Neural cell (in vitro differentiated cells): Measurements from ENCODE around the gene ADAM10. TPM values are rescaled to one million over a fixed set of nuclear protein-coding genes. Genes with fewer than 3 reads are reported as not detected.

Experiments used
- H2AFZ ChIP-seq: fragments of 200-600, 300-800 bp; sonication (generic), shearing (Covaris generic); 2 replicates; pipeline ENCODE4 v1.6.0; 2014; ENCODE audit warnings: low read depth, mild to moderate bottlenecking, antibody characterized with exemption, low read length, moderate library complexity
- H3F3A ChIP-seq: fragments of 200-600 bp; shearing (Covaris generic); 2 replicates; pipeline ENCODE4 v1.6.1; 2016; ENCODE audit warnings: mild to moderate bottlenecking, moderate library complexity, mixed read lengths, antibody characterized with exemption, low read length; ENCODE audit not compliant: insufficient read depth, poor library complexity, severe bottlenecking
- H3K27ac ChIP-seq: fragments of 200-600, 300-800 bp; sonication (generic), shearing (Covaris generic); 2 replicates; pipeline ENCODE4 v1.5.1; 2014; ENCODE audit warnings: mild to moderate bottlenecking, low read length, moderate library complexity
- H3K27me3 ChIP-seq: fragments of 300-800, 200-600 bp; sonication (generic), shearing (Covaris generic); 2 replicates; pipeline ENCODE4 v1.6.0; 2014; ENCODE audit warnings: mild to moderate bottlenecking, low read depth, low read length, moderate library complexity; ENCODE audit not compliant: insufficient read depth
- H3K36me3 ChIP-seq: fragments of 300-800, 200-600 bp; sonication (generic), shearing (Covaris generic); 2 replicates; pipeline ENCODE4 v1.5.1; 2014; ENCODE audit warnings: mild to moderate bottlenecking, antibody characterized with exemption, low read length, moderate library complexity; ENCODE audit not compliant: insufficient read depth
- H3K4me2 ChIP-seq: fragments of 300-800, 200-600 bp; sonication (generic), shearing (Covaris generic); 2 replicates; pipeline ENCODE4 v1.6.0; 2014; ENCODE audit warnings: mild to moderate bottlenecking, low read length
- H3K4me3 ChIP-seq: fragments of 300-800, 200-600 bp; sonication (generic), shearing (Covaris generic); 2 replicates; pipeline ENCODE4 v1.5.1; 2014; ENCODE audit warnings: mild to moderate bottlenecking, low read length, moderate library complexity
- H3K79me2 ChIP-seq: fragments of 200-600 bp; shearing (Covaris generic); replicated peaks from 2 replicates; pipeline ENCODE4 v1.6.0; 2014; ENCODE audit warnings: mild to moderate bottlenecking, low read length, moderate library complexity; ENCODE audit not compliant: insufficient read depth
- H3K9ac ChIP-seq: fragments of 300-800, 200-600 bp; sonication (generic), shearing (Covaris generic); 2 replicates; pipeline ENCODE4 v1.6.1; 2016; ENCODE audit warnings: mild to moderate bottlenecking, low read length, mixed read lengths
- H3K9me2 ChIP-seq: fragments of 200-600 bp; shearing (Covaris generic); 2 replicates; pipeline ENCODE4 v1.6.1; 2016; ENCODE audit warnings: mild to moderate bottlenecking, low read length, mixed read lengths; ENCODE audit not compliant: insufficient read depth
- H3K9me3 ChIP-seq: fragments of 200-600, 300-800 bp; sonication (generic), shearing (Covaris generic); 2 replicates; pipeline ENCODE4 v1.6.1; 2016; ENCODE audit warnings: mild to moderate bottlenecking, mixed run types, low read length, moderate library complexity, mixed read lengths
- H4K20me1 ChIP-seq: fragments of 200-600 bp; shearing (Covaris generic); 2 replicates; pipeline ENCODE4 v1.6.1; 2016; ENCODE audit warnings: mild to moderate bottlenecking, mixed run types; ENCODE audit not compliant: insufficient read depth
- EP300 ChIP-seq: fragments of 450-650 bp; conservative IDR thresholded peaks from 2 replicates; pipeline ENCODE4 v1.6.1; 2014; ENCODE audit warnings: antibody characterized with exemption, mild to moderate bottlenecking, moderate library complexity; ENCODE audit not compliant: poor library complexity, severe bottlenecking
- EZH2 ChIP-seq: fragments of 200-600, 300-800 bp; shearing (Covaris generic), sonication (generic); IDR thresholded peaks from 2 replicates; pipeline ENCODE4 v1.6.1; 2014; ENCODE audit warnings: antibody characterized with exemption, low read length, borderline replicate concordance, mild to moderate bottlenecking; ENCODE audit not compliant: insufficient read depth, poor library complexity, severe bottlenecking
- MXI1 ChIP-seq: fragments of 450-650 bp; conservative IDR thresholded peaks from 2 replicates; pipeline ENCODE4 v1.6.1; 2014; ENCODE audit warnings: antibody characterized with exemption, mild to moderate bottlenecking; ENCODE audit not compliant: poor library complexity, severe bottlenecking
- POLR2AphosphoS5 ChIP-seq: IDR thresholded peaks from 2 replicates; pipeline ENCODE4 v1.6.1; 2012
- RAD21 ChIP-seq: fragments of 450-650 bp; conservative IDR thresholded peaks from 2 replicates; pipeline ENCODE4 v1.6.1; 2014; ENCODE audit warnings: antibody characterized with exemption, mild to moderate bottlenecking, moderate library complexity
- SMC3 ChIP-seq: fragments of 450-650 bp; conservative IDR thresholded peaks from 2 replicates; pipeline ENCODE4 v1.6.1; 2014; ENCODE audit warnings: antibody characterized with exemption, mild to moderate bottlenecking, moderate library complexity; ENCODE audit not compliant: poor library complexity
- TAF1 ChIP-seq: IDR thresholded peaks from 2 replicates; pipeline ENCODE4 v1.6.1; 2012; ENCODE audit warnings: low read depth
- polyA plus RNA-seq: library from polyadenylated mRNA; depleted of rRNA; stranded (reverse); fragments of >200 nt; gene quantifications from 2 replicates; pipeline ENCODE4 v1.2.3, GENCODE V29; 2014
- small RNA-seq, 3 experiments: library from RNA; depleted of rRNA; stranded (forward); fragments of <200 nt; gene quantifications; one replicate each; pipeline ENCODE3, GENCODE V24; 2012
- TF ChIP-seq, protein P1 (sequence below): IDR thresholded peaks from 2 replicates; pipeline ENCODE4 v1.6.1; 2012; ENCODE audit warnings: borderline replicate concordance
- TF ChIP-seq, protein P2 (sequence below): fragments of 450-650 bp; IDR thresholded peaks from 2 replicates; pipeline ENCODE4 v1.5.1; 2014; ENCODE audit warnings: antibody characterized with exemption, mild to moderate bottlenecking, moderate library complexity; ENCODE audit not compliant: poor library complexity, severe bottlenecking

ADAM10 gene
- polyA plus RNA-seq, 1 donor from 2014 or later, result 66.3 TPM

DNA sequence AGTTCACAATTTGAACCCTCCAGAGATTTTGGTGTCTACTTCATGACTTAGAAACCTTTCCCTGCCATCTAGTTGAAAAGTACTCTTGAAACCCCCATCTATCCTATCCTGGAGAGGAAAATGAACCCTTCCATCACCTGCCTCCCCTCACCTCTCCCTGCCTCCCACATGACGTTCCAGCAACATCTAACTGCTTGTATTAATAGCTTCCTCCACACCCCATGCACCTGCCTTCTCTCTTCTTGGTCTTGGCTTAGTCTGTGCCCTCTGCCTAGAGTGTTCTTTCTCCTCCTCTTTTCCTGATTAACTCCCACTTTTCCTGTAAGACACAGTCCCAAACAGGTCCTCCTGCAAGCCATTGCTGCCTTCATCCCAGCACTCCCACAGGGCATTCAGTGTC, 210.0 kb downstream of the ADAM10 start:
- H4K20me1 ChIP-seq, result no peaks in the 10 kb centered on the region
- no peak overlapping the region for H2AFZ ChIP-seq
- no peak overlapping the region for H3K4me2 ChIP-seq
- no peaks in the 10 kb centered on the region for H3F3A ChIP-seq
- H3K9me3 ChIP-seq, result no peaks in the 10 kb centered on the region
- H3K27ac ChIP-seq, result no peak overlapping the region
- no peak overlapping the region for H3K4me3 ChIP-seq
- H3K79me2 ChIP-seq, result no peaks in the 10 kb centered on the region
- H3K27me3 ChIP-seq, result no peaks in the 10 kb centered on the region
- H3K9me2 ChIP-seq, result no peaks in the 10 kb centered on the region
- TF ChIP-seq MXI1, result no peak
- no peak for TF ChIP-seq EZH2
- TF ChIP-seq, protein P1, sequence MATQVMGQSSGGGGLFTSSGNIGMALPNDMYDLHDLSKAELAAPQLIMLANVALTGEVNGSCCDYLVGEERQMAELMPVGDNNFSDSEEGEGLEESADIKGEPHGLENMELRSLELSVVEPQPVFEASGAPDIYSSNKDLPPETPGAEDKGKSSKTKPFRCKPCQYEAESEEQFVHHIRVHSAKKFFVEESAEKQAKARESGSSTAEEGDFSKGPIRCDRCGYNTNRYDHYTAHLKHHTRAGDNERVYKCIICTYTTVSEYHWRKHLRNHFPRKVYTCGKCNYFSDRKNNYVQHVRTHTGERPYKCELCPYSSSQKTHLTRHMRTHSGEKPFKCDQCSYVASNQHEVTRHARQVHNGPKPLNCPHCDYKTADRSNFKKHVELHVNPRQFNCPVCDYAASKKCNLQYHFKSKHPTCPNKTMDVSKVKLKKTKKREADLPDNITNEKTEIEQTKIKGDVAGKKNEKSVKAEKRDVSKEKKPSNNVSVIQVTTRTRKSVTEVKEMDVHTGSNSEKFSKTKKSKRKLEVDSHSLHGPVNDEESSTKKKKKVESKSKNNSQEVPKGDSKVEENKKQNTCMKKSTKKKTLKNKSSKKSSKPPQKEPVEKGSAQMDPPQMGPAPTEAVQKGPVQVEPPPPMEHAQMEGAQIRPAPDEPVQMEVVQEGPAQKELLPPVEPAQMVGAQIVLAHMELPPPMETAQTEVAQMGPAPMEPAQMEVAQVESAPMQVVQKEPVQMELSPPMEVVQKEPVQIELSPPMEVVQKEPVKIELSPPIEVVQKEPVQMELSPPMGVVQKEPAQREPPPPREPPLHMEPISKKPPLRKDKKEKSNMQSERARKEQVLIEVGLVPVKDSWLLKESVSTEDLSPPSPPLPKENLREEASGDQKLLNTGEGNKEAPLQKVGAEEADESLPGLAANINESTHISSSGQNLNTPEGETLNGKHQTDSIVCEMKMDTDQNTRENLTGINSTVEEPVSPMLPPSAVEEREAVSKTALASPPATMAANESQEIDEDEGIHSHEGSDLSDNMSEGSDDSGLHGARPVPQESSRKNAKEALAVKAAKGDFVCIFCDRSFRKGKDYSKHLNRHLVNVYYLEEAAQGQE, result no peak
- no peak for TF ChIP-seq POLR2AphosphoS5
- no peak for TF ChIP-seq EP300
- H3K36me3 ChIP-seq, result no peaks in the 10 kb centered on the region
- H3K9ac ChIP-seq, result no peak overlapping the region

DNA sequence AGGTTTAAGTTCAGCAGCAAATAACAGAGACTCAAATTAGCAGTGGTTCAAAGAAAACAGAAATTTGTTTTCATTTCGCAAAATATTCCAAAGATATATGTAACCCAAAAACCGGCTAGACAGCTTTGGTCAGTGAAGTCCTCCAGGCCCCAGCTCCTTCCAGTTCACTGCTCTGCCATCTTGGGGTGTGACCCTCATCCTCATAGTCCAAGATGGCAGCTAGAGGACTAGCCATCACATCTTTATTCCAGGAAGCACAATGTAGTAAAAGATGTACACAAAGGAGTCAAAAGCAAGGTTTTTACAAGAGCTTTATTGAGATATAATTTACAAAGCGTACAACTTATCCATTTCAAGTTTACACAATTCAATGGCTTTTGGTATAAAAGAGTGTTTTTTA, 210.6 kb downstream of the ADAM10 start:
- H3K27me3 ChIP-seq, result no peaks in the 10 kb centered on the region
- H3K9ac ChIP-seq, result no peak overlapping the region
- no peak overlapping the region for H2AFZ ChIP-seq
- H3K36me3 ChIP-seq, result no peaks in the 10 kb centered on the region
- H4K20me1 ChIP-seq, result no peaks in the 10 kb centered on the region
- no peak overlapping the region for H3K4me3 ChIP-seq
- H3K9me2 ChIP-seq, result no peaks in the 10 kb centered on the region
- H3K9me3 ChIP-seq, result no peaks in the 10 kb centered on the region
- TF ChIP-seq TAF1 (no peak), RAD21 (no peak), MXI1 (no peak), SMC3 (no peak), EP300 (no peak), POLR2AphosphoS5 (no peak), EZH2 (no peak)
- TF ChIP-seq, protein P2, sequence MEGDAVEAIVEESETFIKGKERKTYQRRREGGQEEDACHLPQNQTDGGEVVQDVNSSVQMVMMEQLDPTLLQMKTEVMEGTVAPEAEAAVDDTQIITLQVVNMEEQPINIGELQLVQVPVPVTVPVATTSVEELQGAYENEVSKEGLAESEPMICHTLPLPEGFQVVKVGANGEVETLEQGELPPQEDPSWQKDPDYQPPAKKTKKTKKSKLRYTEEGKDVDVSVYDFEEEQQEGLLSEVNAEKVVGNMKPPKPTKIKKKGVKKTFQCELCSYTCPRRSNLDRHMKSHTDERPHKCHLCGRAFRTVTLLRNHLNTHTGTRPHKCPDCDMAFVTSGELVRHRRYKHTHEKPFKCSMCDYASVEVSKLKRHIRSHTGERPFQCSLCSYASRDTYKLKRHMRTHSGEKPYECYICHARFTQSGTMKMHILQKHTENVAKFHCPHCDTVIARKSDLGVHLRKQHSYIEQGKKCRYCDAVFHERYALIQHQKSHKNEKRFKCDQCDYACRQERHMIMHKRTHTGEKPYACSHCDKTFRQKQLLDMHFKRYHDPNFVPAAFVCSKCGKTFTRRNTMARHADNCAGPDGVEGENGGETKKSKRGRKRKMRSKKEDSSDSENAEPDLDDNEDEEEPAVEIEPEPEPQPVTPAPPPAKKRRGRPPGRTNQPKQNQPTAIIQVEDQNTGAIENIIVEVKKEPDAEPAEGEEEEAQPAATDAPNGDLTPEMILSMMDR, result no peak
- TF ChIP-seq, protein P1, result no peak
- no peaks in the 10 kb centered on the region for H3F3A ChIP-seq
- H3K79me2 ChIP-seq, result no peaks in the 10 kb centered on the region
- H3K4me2 ChIP-seq, result no peak overlapping the region
- H3K27ac ChIP-seq, result no peak overlapping the region

Small RNA genes lying within 50 kb of the gene (small RNA-seq; reads per million reads assigned to genes)
- 0 reads per million in 3 experiments for gene AC091046.1
- 0 to 0.41 (median 0.10) reads per million in 3 experiments for gene RF00012

Other genes starting within 250 kb of the ADAM10 start
- 21.0 and 22.8 TPM in 2 replicates for gene MINDY2, start 21.6 kb upstream of the ADAM10 start, polyA plus RNA-seq
- gene SLTM, start 184.0 kb upstream of the ADAM10 start, polyA plus RNA-seq, result 100 and 124 TPM in 2 replicates
- 20.8 and 25.8 TPM in 2 replicates for gene RNF111, start 238.0 kb upstream of the ADAM10 start, polyA plus RNA-seq